Right ventricle myocardium inferior (tissue), 1 donor: ENCODE data around the gene EPN3. TPM values are rescaled to one million over a fixed set of nuclear protein-coding genes. Genes with fewer than 3 reads are reported as not detected.

Experiments used
- ATAC-seq: fragments of 200-7000 bp; cut with Tn5 transposase; one replicate; pipeline ENCODE4 v1.9.1; 2020; ENCODE audit warnings: mild to moderate bottlenecking, moderate library complexity
- DNase-seq: peaks from one replicate; pipeline ENCODE4 v3.0.0; 2021; ENCODE audit errors: missing footprints
- intact Hi-C: fragments of 100-400 bp; cut with DNase I; formaldehyde crosslinking; loops from one replicate; pipeline ENCODE4 v1.11.0; 2022
- total RNA-seq: library from RNA; stranded (reverse); fragmentation: NEBNext Ultra II Directional; extraction: Animal tissue kit (Norgen Biotek cat#: 25700); gene quantifications from one replicate; pipeline ENCODE4 v1.2.1, GENCODE V29; 2021
- donor health status: DM: no; HTN: yes; CAD: no; lungs with severe emphysema.

EPN3 gene
- total RNA-seq, 1 donor from 2014 or later = 21.5 TPM

DNA sequence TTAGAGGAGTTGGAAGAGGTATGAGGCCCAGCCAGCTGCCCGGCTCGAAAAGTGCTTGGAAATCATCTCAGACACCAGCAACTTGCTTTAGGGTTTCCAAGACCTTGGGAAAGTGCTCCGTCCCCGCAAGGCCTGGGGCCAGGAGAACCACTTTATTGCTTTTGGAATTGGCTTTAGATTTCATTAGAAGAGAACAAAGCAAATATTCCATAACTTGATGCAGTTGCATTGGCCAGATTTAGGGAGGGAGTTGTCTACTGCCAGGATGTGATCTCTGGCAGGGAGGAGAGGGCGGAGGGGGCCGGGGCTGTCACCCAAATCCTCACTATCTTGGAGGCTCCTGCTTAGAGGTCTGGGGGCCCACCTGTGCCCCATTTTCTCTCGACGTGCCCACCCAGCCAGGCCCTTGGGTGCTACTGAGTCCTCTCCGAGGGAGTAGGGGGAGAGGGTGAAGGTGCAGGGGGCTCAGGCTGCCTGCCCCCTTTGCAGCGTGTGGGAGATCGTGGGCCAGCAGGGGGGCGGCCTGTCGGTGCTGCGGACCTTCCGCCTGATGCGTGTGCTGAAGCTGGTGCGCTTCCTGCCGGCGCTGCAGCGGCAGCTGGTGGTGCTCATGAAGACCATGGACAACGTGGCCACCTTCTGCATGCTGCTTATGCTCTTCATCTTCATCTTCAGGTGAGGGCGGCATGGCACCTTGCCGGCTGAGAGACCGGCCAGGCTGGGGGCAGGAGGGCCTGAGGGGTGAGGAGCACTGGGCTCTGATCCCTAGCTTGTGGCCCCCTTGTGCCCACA lies 58.6 kb downstream of the EPN3 start:
- no peak for ATAC-seq
- intact Hi-C loops = no loop called here
- no peak for DNase-seq

DNA sequence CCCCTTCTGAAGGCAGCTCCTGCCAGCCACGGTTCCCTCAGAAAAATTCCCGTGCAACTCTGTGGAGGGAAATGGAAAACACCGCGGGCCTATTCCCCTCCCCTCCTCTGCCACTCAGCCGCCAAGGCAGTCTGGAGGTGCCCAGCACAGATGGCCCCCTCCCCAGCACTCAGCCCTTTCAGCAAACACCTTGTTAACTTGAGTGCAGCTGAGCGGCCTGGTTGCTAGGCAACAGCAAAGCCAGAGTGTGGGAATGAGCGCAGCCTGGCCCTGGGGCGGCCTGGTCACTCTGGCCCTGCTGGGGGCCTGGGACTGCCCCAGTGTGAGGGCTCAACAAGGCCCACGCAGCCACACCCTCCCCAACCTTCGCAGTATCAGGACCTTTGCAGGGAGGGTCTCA lies 60.8 kb downstream of the EPN3 start:
- peak; percentile 69 for ATAC-seq
- intact Hi-C loops = no loop called here
- DNase-seq = no peak

Other genes starting within 250 kb of the EPN3 start
- gene XYLT2, start 186.6 kb upstream of the EPN3 start, total RNA-seq = 16.4 TPM
- gene MRPL27, start 159.6 kb upstream of the EPN3 start, total RNA-seq = 85.0 TPM
- 0.60 TPM for gene EME1, start 159.5 kb upstream of the EPN3 start, total RNA-seq
- 24.5 TPM for gene LRRC59, start 135.2 kb upstream of the EPN3 start, total RNA-seq
- gene ACSF2, start 106.5 kb upstream of the EPN3 start, total RNA-seq = 22.7 TPM
- 0.16 TPM for gene CHAD, start 63.9 kb upstream of the EPN3 start, total RNA-seq
- 52.7 TPM for gene RSAD1, start 53.9 kb upstream of the EPN3 start, total RNA-seq
- 0.81 TPM for gene MYCBPAP, start 24.3 kb upstream of the EPN3 start, total RNA-seq
- gene SPATA20, start 14.4 kb downstream of the EPN3 start, total RNA-seq = 60.4 TPM
- 0.38 TPM for gene CACNA1G, start 28.0 kb downstream of the EPN3 start, total RNA-seq
- 0.68 TPM for gene ABCC3, start 102.1 kb downstream of the EPN3 start, total RNA-seq
- gene ANKRD40, start 175.2 kb downstream of the EPN3 start, total RNA-seq = 60.9 TPM
- gene LUC7L3, start 186.9 kb downstream of the EPN3 start, total RNA-seq = 49.3 TPM
- not detected for gene ANKRD40CL, start 234.8 kb downstream of the EPN3 start, total RNA-seq